GM19397 (cell line): ENCODE results near the gene ACACA.
"Not testable (repeated sequence)": the region's sequence is repeated elsewhere in the genome, so short reads cannot be mapped to it uniquely, and the experiment has no call there.

ENCODE experiments used
- ATAC-seq: cut with Tn5 transposase; IDR thresholded peaks from one replicate; pipeline ENCODE4 v1.9.1; 2021; ENCODE audit warnings: mild to moderate bottlenecking, moderate library complexity; ENCODE audit not compliant: unreplicated experiment

ACACA gene

GRCh38 chr17:37188157-37188556 is 218.5 kb downstream of the ACACA start:
- no peak for ATAC-seq

GRCh38 chr17:37187262-37187661 is 219.4 kb downstream of the ACACA start:
- no peak for ATAC-seq

DNA sequence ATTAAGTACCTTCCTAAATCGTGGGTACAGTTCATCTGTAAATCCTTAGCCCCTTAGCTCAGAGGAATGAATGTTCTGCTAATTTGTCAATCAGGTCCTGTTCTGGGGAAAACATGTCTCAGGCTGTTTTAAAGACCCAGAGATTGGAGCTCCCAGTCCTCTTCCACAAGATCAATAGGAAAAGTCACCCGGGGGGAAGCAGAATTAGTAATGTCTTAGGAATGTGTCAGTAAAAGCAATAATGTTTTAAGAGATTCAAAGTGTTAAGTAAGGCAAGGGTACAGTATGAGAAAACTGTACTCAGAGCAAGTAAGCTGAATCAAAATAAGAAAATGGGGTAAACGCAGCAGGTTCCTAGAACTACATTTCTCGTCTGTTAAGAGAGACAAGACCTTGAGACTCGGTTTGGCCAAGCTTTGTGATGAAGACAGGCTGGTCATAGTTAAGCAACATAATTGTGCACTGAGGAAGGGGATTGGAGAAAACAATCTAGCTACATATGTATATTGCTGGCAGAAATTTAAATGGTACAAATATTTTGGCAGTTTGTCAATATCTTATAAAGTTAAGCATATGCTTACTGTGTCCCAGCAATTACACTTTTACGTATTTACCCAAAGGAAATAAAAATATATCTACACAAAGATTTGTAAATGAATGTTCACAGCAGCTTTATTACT is 223.7 kb downstream of the ACACA start:
- ATAC-seq: no peak

GRCh38 chr17:37180376-37180775 is 226.3 kb downstream of the ACACA start:
- no peak for ATAC-seq

DNA sequence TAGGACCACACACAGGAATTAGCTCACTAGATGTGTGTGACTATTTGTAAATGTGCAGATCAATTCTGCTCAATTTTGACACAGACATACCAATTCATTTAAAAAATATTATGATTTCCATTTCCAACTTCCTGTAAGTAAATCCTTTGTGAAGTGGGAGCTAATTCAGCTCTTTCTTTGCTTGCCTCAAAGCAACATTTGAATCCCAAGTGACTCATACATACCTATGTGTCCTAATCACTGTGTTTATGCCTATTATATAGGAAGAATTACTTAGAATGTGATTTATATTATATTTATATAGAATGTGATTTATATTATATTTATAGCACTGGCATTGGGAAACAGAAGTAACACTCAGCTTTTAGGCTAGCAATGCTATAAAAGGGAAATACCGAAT is 226.7 kb downstream of the ACACA start:
- ATAC-seq: no peak

- no peak for ATAC-seq
Measured at GRCh38 chr17:37177254-37177870, 229.3 kb downstream of the ACACA start.

DNA sequence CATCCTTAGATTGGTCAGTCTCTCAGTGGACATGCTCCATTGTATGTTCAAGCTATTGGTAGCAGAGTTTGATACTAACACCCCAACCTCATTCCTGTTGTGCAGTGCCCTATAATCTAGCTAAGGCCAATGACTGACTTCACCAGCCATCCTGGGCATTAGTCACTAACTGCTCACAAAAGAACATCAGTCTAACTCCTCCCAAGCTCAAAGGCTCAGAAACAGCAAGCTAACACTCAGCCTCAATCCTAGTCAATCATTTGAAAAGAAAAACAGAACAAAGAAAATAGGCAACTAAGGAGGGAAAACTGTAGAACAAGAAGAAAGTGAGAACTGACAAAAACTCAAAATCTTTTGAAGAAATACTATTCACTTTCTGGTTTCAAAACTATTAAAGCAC is 229.9 kb downstream of the ACACA start:
- ATAC-seq: no peak

GRCh38 chr17:37174205-37174604 is 232.4 kb downstream of the ACACA start:
- ATAC-seq: no peak

- ATAC-seq: no peak
Measured at GRCh38 chr17:37170881-37171425, 235.7 kb downstream of the ACACA start.

- ATAC-seq: no peak
Measured at GRCh38 chr17:37168731-37169353, 237.8 kb downstream of the ACACA start.

DNA sequence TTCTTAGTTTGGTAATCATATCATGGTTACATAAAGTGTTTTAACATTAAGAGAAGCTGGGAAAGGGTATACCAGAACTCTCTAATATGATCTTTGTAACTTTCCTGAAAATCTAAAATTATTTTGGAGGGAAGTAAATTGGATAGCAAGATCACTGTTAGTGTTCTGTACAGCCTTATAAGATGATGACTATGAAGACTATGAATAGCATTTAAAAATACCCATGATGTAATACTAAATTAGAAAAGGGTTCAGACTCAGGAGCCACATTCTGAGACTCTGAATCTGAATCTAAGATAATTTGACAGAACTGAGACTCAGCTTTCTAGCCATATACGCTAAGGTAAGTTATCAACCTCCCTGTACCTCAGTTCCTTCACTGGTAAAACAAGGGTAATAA is 238.9 kb downstream of the ACACA start:
- no peak for ATAC-seq

- no peak for ATAC-seq
Measured at GRCh38 chr17:37164057-37164456, 242.6 kb downstream of the ACACA start.

- ATAC-seq: no peak
Measured at GRCh38 chr17:37162800-37163199, 243.8 kb downstream of the ACACA start.

- ATAC-seq: no peak
Measured at GRCh38 chr17:37160944-37161343, 245.7 kb downstream of the ACACA start.

- ATAC-seq: no peak
Measured at GRCh38 chr17:37158290-37158689, 248.3 kb downstream of the ACACA start.

DNA sequence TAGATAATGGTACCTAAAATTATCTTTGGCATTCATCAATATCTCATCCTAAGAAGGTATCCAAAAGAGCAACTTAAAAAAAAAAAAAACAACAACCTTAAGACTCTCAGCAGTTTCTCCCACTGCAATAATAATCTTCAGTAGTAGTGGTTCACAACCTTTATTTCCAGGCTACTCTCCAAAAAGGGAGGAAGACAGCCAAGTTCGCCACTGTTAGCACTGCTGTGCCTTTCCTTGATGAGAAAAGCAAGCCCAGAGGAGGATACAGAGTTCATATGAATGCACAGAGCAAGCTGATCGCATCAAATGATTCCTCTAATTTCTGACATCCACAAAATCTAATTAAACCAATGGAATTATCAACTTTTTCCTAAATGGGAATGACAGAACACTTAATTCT is 258.5 kb downstream of the ACACA start:
- ATAC-seq: no peak

- ATAC-seq: no peak
Measured at GRCh38 chr17:37147301-37147812, 259.3 kb downstream of the ACACA start.

- ATAC-seq: no peak
Measured at GRCh38 chr17:37146086-37147064, 260.3 kb downstream of the ACACA start.

DNA sequence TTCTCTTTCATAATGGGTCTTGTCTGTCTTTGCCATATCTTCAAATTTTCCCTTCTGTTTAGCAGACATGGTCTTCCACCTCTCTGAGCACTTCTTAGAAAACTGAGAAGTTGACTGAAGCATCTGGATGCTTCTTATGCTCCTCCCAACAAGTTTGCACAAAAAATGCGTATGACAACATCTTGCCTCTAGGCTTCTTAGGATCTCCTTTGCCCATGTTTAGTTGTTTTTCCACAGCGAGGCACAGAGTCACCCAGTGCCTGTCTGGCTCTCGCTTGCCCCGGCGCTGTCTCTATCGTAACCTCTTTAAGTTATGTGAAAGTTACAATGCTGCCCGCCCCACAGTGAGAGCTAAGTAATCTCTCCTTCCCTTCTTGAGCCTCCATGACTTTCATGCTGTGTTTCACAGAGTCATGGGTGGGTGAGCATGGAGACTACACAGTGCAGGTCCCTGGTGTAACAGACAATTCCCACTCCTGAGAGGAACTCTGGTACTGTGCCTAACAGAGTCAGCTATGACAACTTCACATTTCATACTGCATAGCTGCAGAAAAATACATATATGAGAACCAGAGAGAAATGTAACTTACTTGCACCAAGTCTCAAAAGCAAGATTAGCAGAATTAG is 262.4 kb downstream of the ACACA start:
- ATAC-seq: no peak

DNA sequence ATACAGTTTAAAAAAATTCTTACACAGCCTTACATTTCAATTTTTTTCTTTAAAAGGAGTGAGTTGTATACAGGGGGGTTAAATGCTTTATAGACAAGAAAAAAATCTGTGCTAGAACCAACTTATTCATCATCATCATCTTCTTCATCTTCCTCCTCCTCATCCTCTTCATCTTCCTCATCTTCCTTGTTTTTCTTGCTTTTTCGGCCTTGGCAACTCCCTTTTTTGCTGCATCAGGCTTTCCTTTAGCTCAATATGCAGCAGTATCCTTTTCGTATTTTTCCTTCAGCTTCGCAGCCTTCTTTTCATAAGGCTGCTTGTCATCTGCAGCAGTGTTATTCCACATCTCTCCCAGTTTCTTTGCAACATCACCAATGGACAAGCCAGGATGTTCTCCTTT is 263.1 kb downstream of the ACACA start:
- not testable (repeated sequence) for ATAC-seq
